Stimulated activated CD8-positive, alpha-beta memory T cell treated with anti-CD3 and anti-CD28 coated beads, Interleukin-12 subunit alpha, Interleukin-12 subunit beta, amount 100 ng/mL, for 1 hour (primary cell): ENCODE data around the gene PTBP1.

ENCODE experiments used
- DNase-seq: peaks from one replicate; pipeline ENCODE4 v3.0.0-alpha.2; 2020; ENCODE audit warnings: low read depth

The PTBP1 gene

DNA sequence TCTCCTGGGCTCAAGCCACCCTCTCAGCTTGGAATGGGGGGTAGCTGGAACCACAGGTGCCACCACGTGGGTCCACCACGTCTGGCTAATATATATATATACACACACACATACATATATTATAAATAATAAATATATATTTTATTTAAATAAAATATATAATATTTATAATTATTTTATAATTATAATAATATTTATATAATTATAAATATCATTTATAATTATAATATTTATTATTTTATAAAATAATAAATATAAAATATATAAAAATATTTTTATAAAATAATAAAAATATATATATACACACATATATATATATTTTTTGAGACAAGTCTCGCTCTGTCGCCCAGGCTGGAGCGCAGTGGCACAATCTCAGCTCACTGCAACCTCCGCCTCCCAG, 57.3 kb downstream of the PTBP1 start:
- DNase-seq = no peak

DNA sequence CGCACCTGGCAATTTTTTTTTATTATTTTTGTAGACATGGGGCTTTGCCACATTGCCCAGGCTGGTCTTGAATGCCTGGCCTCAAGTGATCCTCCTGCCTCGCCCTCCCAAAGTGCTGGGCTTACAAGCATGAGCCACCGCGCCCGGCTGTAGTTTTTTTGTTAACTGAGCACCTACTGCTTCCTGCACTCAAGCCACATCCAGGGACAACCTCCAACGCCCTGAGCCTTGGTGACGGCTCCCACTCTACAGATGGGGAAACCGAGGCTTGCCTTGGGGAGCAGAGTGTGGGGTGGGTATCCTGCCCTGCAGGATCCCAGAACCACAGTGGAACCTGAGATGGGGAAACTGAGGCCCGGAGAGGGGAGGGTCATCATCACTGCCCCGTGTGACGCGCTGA, 57.9 kb downstream of the PTBP1 start:
- DNase-seq = no peak

DNA sequence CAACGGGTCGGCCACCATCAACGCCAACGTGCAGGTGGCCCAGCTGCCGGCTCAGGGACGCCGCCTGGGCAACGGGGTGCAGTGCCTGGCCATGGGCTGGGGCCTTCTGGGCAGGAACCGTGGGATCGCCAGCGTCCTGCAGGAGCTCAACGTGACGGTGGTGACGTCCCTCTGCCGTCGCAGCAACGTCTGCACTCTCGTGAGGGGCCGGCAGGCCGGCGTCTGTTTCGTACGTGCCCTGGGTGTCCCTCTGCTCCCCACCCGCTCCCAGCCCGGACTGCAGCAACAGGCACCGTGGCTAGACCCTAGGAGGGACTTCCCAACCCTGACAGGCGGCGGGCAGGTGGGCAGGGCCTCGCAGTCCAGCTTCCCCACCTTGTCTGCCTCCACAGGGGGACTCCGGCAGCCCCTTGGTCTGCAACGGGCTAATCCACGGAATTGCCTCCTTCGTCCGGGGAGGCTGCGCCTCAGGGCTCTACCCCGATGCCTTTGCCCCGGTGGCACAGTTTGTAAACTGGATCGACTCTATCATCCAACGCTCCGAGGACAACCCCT, 58.4 kb downstream of the PTBP1 start:
- no peak for DNase-seq

DNA sequence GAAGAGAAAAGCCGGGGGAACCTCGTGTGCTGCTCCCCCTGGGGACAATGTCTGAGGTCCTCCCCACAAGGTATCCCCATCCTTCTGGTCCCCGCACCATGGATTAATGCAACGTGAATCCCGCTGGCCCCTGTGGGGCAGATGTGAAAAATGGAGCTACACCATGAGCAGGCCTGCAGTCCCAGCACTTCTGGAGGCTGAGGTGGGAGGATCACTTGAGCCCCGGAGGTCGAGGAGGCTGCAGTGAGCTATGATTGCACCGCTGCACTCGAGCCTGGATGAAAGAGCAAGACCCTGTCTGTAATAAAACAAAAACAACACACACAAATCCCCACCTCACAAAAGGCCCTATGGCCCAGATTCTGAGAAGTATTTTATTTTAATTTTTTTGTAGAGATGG, 61.0 kb downstream of the PTBP1 start:
- DNase-seq = no peak

DNA sequence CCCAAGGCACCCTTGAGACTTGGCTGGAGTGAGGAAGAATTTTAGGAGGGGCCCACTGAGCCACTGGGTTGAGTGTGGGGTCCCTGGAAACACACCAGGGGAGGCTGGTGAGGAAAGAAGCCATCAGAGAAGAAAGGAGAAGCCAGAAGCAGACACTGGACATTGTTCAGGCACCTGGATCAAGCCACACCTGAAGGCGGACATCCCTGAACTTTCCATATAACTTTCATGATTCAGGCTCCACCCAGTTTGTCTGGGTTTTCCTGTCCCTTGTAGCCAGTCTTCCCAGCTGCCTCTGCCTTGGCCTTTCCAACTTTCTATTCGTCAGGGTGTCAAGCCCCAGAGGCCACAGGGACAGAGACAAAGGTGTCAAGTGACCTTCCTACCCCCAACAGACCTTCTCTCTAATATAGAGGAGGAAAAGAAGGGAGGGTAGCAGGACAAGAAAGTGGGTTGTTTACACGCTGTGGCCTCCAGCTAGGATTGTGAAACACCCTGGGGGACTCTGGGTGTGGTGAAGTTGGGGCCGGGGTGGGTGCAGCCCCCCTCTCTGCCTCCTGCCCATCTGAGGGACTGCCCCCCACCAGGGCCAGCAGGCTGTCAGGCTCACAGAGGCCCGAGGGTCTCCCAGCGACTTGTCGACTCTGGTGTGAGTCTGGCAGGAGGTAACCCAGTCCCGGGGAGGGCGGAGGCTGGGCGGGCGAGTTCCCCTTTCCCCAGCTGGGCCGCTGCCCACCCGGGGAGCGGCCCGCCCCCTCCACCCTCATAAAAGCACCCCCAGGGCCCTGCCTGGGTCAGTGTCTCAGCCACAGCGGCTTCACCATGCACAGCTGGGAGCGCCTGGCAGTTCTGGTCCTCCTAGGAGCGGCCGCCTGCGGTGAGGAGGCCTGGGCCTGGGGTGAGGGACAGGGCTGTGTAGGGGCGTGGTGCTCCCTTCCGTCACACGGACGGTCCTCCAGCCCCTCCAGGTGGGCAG, 61.9 kb downstream of the PTBP1 start, which contains the start of gene CFD:
TSS of gene CFD (plus strand) at position 797 of the 976 bp plus-strand sequence. CDS start at position 823, 26 bp downstream.
- DNase-seq = no peak

DNA sequence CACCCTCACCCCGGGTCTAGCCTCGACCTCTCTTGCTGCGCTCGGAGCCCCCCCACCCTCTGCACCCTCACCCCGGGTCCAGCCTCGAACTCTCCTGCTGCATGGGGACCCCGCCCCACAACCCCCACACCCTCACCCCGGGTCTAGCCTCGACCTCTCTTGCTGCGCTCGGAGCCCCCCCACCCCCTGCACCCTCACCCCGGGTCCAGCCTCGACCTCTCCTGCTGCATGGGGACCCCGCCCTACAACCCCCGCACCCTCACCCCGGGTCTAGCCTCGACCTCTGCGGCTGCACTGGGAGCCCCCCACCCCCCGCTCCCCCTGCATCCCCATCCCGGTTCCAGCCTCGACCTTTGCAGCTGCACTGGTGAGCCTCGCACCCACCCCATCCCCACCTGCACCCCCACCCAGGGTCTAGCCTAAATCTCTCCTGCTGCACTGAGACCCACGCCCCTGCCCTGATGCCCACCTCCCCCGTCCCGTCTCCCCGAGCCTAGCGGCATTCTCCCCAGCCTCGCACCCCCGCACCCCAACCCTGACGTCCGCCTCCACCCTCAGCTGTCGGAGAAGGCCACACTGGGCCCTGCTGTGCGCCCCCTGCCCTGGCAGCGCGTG, 64.0 kb downstream of the PTBP1 start:
- no peak for DNase-seq
